Activated CD8-positive, alpha-beta T cell treated with anti-CD3 and anti-CD28 coated beads, Interleukin-2, amount 10 ng/mL, durations not matched to agents 7 days and 5 days (primary cell): ENCODE data around the gene TTC23. TPM values are rescaled to one million over a fixed set of nuclear protein-coding genes. Genes with fewer than 3 reads are reported as not detected.

Experiments used
- ATAC-seq: fragments of 150-1000 bp; cut with Tn5 transposase; one replicate; pipeline ENCODE4 v1.10.0; 2021; ENCODE audit warnings: moderate library complexity
- CTCF ChIA-PET: fragments of 350-600 bp; sonication (Branson Sonifier 250); formaldehyde crosslinking; loops from one replicate; lab custom pipeline; 2021; ENCODE audit warnings: antibody characterized with exemption; lab: Charles Lee
- POLR2A ChIA-PET: fragments of 350-600 bp; sonication (Branson Sonifier 250); formaldehyde crosslinking; loops from one replicate; lab custom pipeline; 2021; ENCODE audit warnings: antibody characterized with exemption; lab: Charles Lee
- DNase-seq: peaks from one replicate; pipeline ENCODE4 v3.0.0-alpha.2; 2020
- H3K27ac Mint-ChIP-seq: one replicate; pipeline ENCODE4 v1.8.0; 2021; ENCODE audit warnings: mild to moderate bottlenecking, mixed read lengths
- H3K27me3 Mint-ChIP-seq: one replicate; pipeline ENCODE4 v1.8.0; 2021; ENCODE audit warnings: low read depth, mixed read lengths
- H3K36me3 Mint-ChIP-seq: one replicate; pipeline ENCODE4 v1.8.0; 2021; ENCODE audit warnings: low read depth, mixed read lengths
- H3K4me1 Mint-ChIP-seq: one replicate; pipeline ENCODE4 v1.8.0; 2021; ENCODE audit warnings: low read depth, mixed read lengths
- H3K4me3 Mint-ChIP-seq: one replicate; pipeline ENCODE4 v1.8.0; 2021; ENCODE audit warnings: mild to moderate bottlenecking, mixed read lengths
- H3K9me3 Mint-ChIP-seq: one replicate; pipeline ENCODE4 v1.8.0; 2022; ENCODE audit warnings: mixed read lengths; ENCODE audit not compliant: insufficient read depth
- total RNA-seq, 2 experiments: library from RNA; stranded (reverse); gene quantifications; one replicate each; pipeline ENCODE4 v1.2.3, GENCODE V29; 2021

Gene TTC23
- total RNA-seq, 2 experiments from 2014 or later, result 0.65 to 0.82 TPM

DNA sequence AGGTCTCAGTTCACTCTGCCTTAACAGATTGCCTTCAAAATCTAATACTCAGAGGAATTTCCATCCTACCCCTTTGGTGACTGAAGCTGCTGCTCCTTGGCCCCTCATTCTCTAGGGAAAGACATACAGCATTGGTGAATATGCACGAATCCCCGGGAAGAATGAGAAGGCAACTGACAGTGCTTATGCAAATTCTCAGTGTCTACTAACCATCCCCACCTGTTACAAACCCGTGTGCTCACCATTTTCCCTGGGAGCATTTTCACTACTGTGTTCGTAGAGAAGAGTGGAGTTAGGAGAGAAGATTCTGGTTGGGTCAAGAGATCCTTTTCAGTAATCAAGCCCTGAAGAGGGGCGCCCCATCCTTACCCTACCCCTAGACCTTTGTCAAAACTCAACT is 106.8 kb downstream of the TTC23 start:
- Mint-ChIP-seq H3K4me3 (no peak overlapping the region), H3K4me1 (no peaks in the 10 kb centered on the region), H3K27ac (no peak overlapping the region), H3K36me3 (no peaks in the 10 kb centered on the region), H3K9me3 (no peaks in the 10 kb centered on the region), H3K27me3 (no peaks in the 10 kb centered on the region)
- POLR2A ChIA-PET, result no interaction called here
- DNase-seq, result no peak
- CTCF ChIA-PET, result interaction anchor here (1.0 kb wide), 1 partner anchor 37 kb away, joined by 4 read pairs; the partner anchor contains the start of gene SYNM
- no peak for ATAC-seq

DNA sequence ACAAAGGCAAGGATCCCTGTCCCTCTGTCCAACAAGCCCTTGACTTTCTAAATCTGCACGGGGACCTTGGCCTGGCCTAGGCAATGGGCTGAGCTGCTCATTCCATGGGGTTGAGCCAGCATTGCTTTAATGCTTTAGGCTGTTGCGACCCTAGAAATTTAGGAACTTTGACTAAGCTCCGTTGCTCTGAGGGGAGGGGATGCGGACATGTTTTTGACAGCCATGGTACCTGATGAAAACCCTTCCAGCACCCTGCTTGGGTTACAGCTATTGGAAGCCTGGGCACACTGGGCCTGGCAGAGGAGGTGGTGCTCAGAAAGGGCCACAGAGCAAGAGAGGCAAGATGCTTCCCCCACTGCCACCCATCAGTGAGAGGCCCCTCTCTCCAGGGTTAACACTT is 107.4 kb downstream of the TTC23 start:
- Mint-ChIP-seq H3K36me3 (no peaks in the 10 kb centered on the region), H3K27me3 (no peaks in the 10 kb centered on the region), H3K27ac (no peak overlapping the region), H3K4me3 (no peak overlapping the region), H3K4me1 (no peaks in the 10 kb centered on the region), H3K9me3 (no peaks in the 10 kb centered on the region)
- no peak for DNase-seq
- CTCF ChIA-PET, result no interaction called here
- no peak for ATAC-seq
- POLR2A ChIA-PET, result no interaction called here

DNA sequence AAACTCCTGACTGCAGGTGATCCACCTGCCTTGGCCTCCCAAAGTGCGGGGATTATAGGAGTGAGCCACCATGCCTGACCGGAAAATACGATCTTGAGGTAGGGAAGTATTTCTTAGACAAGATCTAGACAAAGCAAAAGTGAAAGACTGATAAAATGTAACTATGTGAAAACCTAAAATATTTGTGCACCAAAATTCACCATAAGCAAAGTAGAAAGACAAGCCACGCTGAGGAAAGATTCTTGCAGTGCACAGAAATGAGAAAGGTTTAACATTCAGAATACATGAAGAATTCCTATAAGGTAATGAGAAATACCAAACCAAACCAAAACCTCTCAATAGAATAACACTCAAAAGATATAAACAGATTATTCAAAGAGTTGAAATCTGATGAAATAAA is 108.8 kb downstream of the TTC23 start:
- H3K9me3 Mint-ChIP-seq, result no peaks in the 10 kb centered on the region
- no peak overlapping the region for H3K27ac Mint-ChIP-seq
- POLR2A ChIA-PET, result no interaction called here
- no peaks in the 10 kb centered on the region for H3K4me1 Mint-ChIP-seq
- DNase-seq, result no peak
- no peaks in the 10 kb centered on the region for H3K36me3 Mint-ChIP-seq
- no peaks in the 10 kb centered on the region for H3K27me3 Mint-ChIP-seq
- no peak for ATAC-seq
- H3K4me3 Mint-ChIP-seq, result no peak overlapping the region
- CTCF ChIA-PET, result no interaction called here

DNA sequence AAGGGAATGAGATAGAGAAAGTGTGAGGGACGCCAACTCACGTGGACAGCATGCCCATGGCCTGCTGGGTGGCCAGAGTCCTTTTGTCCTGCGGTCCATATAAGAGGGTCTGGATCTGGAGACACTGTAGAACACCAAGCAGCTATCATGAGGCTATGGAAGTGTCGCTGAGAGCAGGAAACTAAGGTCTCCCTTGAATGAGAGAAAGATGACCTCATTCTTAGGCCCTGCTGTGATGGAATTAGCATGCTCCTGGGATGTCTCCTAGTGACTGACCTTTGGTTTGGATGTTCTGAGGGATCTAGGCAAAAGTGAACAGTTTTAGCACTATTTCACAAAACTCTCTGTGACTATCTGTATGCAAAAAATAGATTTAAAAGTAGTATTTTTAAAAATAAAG is 110.1 kb downstream of the TTC23 start:
- CTCF ChIA-PET, result no interaction called here
- no peak for DNase-seq
- no peaks in the 10 kb centered on the region for H3K9me3 Mint-ChIP-seq
- no peak overlapping the region for H3K27ac Mint-ChIP-seq
- no peaks in the 10 kb centered on the region for H3K36me3 Mint-ChIP-seq
- ATAC-seq, result no peak
- no peaks in the 10 kb centered on the region for H3K27me3 Mint-ChIP-seq
- H3K4me3 Mint-ChIP-seq, result no peak overlapping the region
- POLR2A ChIA-PET, result no interaction called here
- no peaks in the 10 kb centered on the region for H3K4me1 Mint-ChIP-seq

DNA sequence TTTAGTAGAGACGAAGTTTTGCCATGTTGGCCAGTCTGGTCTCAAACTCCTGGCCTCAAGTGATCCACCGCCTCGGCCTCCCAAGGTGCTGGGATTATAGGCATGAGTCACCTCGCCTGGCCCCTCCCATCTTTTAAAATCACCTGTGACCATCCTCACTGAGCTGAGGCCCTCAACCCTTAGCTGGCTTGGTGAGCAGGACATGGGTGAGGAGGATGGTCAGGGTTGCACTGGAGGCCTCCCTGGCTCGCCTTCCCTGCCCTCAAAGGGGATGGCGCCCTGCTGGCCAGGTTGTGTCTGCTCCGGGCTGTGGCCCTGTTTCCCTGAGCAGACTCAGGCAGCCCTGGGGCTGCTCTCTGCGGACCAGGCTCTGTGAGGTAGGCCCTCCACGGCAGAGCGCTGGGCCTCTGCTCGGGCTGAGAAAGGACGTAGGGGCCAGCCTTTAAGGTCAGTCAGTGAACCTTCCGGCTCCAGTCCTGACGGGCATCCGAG is 110.8 kb downstream of the TTC23 start:
- ATAC-seq (no peak), DNase-seq (no peak)
- ChIA-PET POLR2A (no interaction called here), CTCF (no interaction called here)
- no peaks in the 10 kb centered on the region for H3K4me1 Mint-ChIP-seq
- no peak overlapping the region for H3K4me3 Mint-ChIP-seq
- no peaks in the 10 kb centered on the region for H3K9me3 Mint-ChIP-seq
- no peaks in the 10 kb centered on the region for H3K27me3 Mint-ChIP-seq
- no peaks in the 10 kb centered on the region for H3K36me3 Mint-ChIP-seq
- H3K27ac Mint-ChIP-seq, result no peak overlapping the region

DNA sequence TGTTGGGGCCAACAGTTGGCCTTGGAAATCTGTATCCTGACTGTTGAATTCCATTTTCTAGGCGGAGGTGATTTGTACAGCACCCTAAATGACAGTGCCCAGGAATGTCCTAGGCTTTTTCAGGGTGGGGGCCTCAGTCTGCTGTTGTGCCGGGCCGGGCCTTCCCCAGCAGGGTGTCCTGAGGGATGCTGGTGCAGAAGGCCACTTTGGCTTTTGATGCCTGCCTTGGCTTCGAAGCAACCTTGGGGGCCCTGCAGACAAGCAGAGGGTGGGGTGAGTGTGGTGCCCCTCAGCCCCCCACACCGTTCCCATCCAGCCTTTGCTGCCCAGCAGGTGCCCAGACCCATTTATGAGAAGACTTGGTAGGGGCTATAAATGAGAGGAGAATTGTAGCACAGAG is 111.5 kb downstream of the TTC23 start:
- Mint-ChIP-seq H3K9me3 (no peaks in the 10 kb centered on the region), H3K4me3 (no peak overlapping the region), H3K36me3 (no peaks in the 10 kb centered on the region), H3K27me3 (no peaks in the 10 kb centered on the region), H3K27ac (no peak overlapping the region), H3K4me1 (no peaks in the 10 kb centered on the region)
- no peak for DNase-seq
- no peak for ATAC-seq
- POLR2A ChIA-PET, result no interaction called here
- CTCF ChIA-PET, result no interaction called here

DNA sequence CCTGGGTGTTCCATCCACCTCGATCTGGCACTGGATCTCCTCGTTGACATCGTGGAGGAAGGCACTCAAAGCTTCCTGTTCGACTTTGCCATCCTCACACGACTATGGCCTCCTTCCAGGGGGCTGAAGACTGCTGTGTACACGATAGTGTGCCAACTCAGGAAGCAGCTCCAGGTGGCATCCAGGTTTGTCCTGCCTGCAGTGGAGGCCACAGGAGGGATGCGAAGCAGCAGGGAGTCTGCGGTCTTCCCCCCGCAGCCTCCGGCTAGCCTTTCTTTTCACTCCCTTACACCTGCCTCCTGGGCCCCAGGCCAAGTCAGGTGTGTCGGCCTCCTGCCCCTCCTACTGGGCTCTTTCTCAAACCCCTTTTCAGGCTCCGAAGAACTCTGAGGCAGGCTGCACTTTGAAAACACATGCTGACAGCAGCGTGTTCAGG is 112.3 kb downstream of the TTC23 start:
- ChIA-PET POLR2A (no interaction called here), CTCF (no interaction called here)
- H3K27ac Mint-ChIP-seq, result no peak overlapping the region
- DNase-seq (no peak), ATAC-seq (no peak)
- H3K9me3 Mint-ChIP-seq, result no peaks in the 10 kb centered on the region
- H3K4me1 Mint-ChIP-seq, result no peaks in the 10 kb centered on the region
- no peak overlapping the region for H3K4me3 Mint-ChIP-seq
- no peaks in the 10 kb centered on the region for H3K36me3 Mint-ChIP-seq
- no peaks in the 10 kb centered on the region for H3K27me3 Mint-ChIP-seq

DNA sequence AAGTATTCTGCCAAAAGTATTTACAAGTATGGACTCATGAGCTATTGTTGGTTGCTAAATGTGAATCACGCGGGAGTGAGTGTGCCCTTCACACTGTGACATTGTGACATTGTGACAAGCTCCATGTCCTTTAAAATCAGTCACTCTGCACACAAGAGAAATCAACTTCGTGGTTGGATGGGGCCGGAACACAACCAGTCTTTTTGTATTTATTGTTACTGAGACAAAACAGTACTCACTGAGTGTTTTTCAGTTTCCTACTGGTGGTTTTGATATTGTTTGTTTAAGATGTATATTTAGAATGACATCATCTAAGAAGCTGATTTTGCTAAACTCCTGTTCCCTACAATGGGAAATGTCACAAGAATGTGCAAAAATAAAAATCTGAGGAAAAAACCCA is 114.2 kb downstream of the TTC23 start:
- Mint-ChIP-seq H3K4me1 (no peaks in the 10 kb centered on the region), H3K4me3 (no peak overlapping the region), H3K9me3 (no peaks in the 10 kb centered on the region), H3K27ac (no peak overlapping the region), H3K36me3 (no peaks in the 10 kb centered on the region), H3K27me3 (no peaks in the 10 kb centered on the region)
- no peak for ATAC-seq
- DNase-seq, result no peak
- ChIA-PET CTCF (no interaction called here), POLR2A (no interaction called here)

DNA sequence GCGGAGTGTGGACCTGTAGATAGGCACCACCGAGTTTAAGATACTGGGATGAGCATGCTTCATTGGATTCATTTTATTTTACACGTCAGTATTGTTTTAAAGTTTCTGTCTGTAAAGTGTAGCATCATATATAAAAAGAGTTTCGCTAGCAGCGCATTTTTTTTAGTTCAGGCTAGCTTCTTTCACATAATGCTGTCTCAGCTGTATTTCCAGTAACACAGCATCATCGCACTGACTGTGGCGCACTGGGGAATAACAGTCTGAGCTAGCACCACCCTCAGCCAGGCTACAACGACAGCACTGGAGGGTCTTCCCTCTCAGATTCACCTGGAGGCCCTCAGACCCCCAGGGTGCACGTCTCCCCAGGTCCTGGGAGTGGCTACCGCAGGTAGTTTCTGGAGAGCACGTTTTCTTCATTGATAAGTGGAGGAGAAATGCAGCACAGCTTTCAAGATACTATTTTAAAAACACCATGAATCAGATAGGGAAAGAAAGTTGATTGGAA is 115.0 kb downstream of the TTC23 start:
- DNase-seq, result no peak
- no peaks in the 10 kb centered on the region for H3K36me3 Mint-ChIP-seq
- no peaks in the 10 kb centered on the region for H3K9me3 Mint-ChIP-seq
- no peak for ATAC-seq
- no peak overlapping the region for H3K27ac Mint-ChIP-seq
- H3K27me3 Mint-ChIP-seq, result no peaks in the 10 kb centered on the region
- no peaks in the 10 kb centered on the region for H3K4me1 Mint-ChIP-seq
- CTCF ChIA-PET, result no interaction called here
- POLR2A ChIA-PET, result no interaction called here
- H3K4me3 Mint-ChIP-seq, result no peak overlapping the region

DNA sequence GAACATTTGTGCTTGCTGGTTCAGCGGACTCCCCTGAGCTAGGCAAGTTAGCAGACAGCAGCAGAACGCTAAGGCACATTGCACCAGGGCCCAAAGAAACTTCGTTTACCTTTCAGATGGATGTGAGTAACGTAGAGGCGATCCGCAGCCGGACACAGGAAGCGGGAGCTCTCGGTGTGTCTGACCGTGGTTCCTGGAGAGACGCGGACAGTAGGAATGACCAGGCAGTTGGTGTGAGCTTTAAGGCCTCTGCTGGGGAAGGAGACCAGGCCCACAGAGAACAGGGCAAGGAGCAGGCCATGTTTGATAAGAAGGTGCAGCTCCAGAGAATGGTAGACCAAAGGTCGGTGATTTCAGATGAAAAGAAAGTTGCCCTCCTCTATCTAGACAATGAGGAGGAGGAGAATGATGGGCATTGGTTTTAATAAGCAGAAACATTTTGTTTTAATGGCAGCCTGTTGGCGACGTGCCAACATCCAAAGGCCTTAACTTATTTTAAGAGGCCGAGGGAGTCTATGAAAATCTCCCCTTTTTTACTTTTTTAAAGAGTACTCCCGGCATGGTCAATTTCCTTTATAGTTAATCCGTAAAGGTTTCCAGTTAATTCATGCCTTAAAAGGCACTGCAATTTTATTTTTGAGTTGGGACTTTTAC is 116.6 kb downstream of the TTC23 start:
- no peak for DNase-seq
- Mint-ChIP-seq H3K27ac (no peak overlapping the region), H3K4me1 (no peaks in the 10 kb centered on the region), H3K4me3 (no peak overlapping the region), H3K27me3 (no peaks in the 10 kb centered on the region), H3K36me3 (no peaks in the 10 kb centered on the region), H3K9me3 (no peaks in the 10 kb centered on the region)
- ChIA-PET CTCF (no interaction called here), POLR2A (no interaction called here)
- no peak for ATAC-seq

DNA sequence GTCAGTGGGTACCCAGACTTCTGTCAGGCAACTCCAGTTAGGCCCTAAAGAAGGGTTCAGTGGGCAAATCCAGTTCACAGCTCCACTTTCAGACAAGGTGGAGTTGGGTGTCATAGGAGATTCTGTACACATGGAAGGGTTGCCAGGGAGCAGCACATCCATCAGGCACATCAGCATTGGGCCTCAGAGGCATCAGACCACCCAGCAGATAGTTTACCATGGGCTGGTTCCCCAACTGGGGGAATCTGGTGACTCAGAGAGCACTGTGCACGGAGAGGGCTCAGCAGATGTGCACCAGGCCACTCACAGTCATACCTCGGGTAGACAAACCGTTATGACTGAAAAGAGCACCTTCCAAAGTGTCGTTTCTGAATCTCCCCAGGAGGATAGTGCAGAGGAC is 117.3 kb downstream of the TTC23 start:
- Mint-ChIP-seq H3K27ac (no peak overlapping the region), H3K4me1 (no peaks in the 10 kb centered on the region)
- POLR2A ChIA-PET, result no interaction called here

DNA sequence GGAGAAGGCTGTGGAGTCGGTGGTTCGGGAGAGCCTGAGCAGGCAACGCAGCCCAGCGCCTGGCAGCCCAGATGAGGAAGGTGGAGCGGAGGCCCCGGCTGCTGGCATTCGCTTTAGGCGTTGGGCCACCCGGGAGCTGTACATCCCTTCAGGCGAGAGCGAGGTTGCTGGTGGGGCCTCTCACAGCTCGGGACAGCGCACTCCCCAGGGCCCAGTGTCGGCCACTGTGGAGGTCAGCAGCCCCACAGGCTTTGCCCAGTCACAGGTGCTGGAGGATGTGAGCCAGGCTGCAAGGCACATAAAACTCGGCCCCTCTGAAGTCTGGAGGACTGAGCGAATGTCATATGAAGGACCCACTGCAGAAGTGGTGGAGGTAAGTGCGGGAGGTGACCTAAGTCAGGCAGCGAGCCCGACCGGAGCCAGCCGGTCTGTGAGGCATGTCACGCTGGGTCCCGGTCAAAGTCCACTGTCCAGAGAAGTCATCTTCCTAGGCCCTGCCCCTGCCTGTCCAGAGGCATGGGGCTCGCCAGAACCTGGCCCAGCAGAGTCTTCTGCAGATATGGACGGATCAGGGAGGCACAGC is 117.8 kb downstream of the TTC23 start:
- no peaks in the 10 kb centered on the region for H3K9me3 Mint-ChIP-seq
- no peak overlapping the region for H3K27ac Mint-ChIP-seq
- POLR2A ChIA-PET, result no interaction called here
- CTCF ChIA-PET, result no interaction called here
- no peaks in the 10 kb centered on the region for H3K27me3 Mint-ChIP-seq
- H3K36me3 Mint-ChIP-seq, result no peaks in the 10 kb centered on the region
- H3K4me3 Mint-ChIP-seq, result no peak overlapping the region
- DNase-seq (no peak), ATAC-seq (no peak)
- no peaks in the 10 kb centered on the region for H3K4me1 Mint-ChIP-seq

More for the DNA sequence above, 117.3 kb downstream of the TTC23 start:
- no peak overlapping the region for H3K4me3 Mint-ChIP-seq
- H3K27me3 Mint-ChIP-seq, result no peaks in the 10 kb centered on the region
- ATAC-seq (no peak), DNase-seq (no peak)
- H3K36me3 Mint-ChIP-seq, result no peaks in the 10 kb centered on the region
- H3K9me3 Mint-ChIP-seq, result no peaks in the 10 kb centered on the region
- CTCF ChIA-PET, result no interaction called here
